ENCODE data around the gene PSMC4.
A peak's percentile ranks its signal among the peaks of the same experiment; 100 is the strongest.

PSMC4 gene

DNA sequence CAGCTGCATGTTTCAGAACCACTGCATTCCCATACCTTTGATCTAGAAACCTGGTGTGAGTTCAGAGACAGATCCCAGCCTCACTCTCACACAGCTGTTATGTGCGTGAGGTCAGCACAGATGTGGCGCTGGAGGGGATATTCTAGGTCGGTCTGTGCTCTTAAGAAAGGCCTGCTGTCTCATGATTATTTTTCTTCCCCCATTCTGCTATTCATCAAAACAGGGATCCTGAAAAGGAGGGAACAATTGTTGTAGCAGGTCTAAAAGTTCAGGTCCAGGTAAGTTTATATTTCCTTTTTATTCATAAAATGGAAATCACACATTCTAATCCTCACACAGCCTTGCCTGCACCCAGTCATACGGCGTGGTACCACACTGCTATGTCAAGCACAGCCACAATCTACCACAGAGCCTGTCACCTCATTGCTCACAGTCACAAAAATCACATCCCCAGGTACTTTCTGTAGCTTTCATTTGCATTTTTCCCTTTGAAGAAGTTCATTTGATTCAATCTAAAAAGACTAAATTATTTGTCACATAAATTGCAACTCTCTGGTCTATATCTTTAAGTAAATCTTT lies 26.8 kb downstream of the PSMC4 start:
- Histone ChIP-seq H3K27me3 (ENCODE audit: insufficient read depth, low read length, poor library complexity, severe bottlenecking) (no peaks in the 10 kb centered on the region), H3K9me3 (ENCODE audit: insufficient read depth, low read depth, low read length) (peaks cover 3% of the 10 kb centered on the region; the same call in 1 of the 2 replicates), H4K20me1 (ENCODE audit: insufficient read depth, low read length, poor library complexity, severe bottlenecking) (peaks cover 5% of the 10 kb centered on the region), H3K36me3 (ENCODE audit: insufficient read depth, low read length) (no peaks in the 10 kb centered on the region), H2AFZ (ENCODE audit: low read length) (peak overlapping the region; percentile 98), H3K9ac (ENCODE audit: low read depth, low read length, poor library complexity, severe bottlenecking) (peak overlapping the region; percentile 86), H3K4me2 (ENCODE audit: low read depth, low read length, poor library complexity, severe bottlenecking) (peak overlapping the region; percentile 92), H3K79me2 (ENCODE audit: insufficient read depth, low read length) (peaks cover 12% of the 10 kb centered on the region), H3F3A (ENCODE audit: low read depth) (no peaks in the 10 kb centered on the region), H3K4me3 (ENCODE audit: low read length, poor library complexity, severe bottlenecking) (peak overlapping the region; percentile 97), H3K4me1 (ENCODE audit: insufficient read depth, low read length, poor library complexity, severe bottlenecking) (peaks cover 12% of the 10 kb centered on the region), H3K9me2 (replicated peaks; ENCODE audit: low read depth, low read length) (no peaks in the 10 kb centered on the region)
- TF ChIP-seq EZH2phosphoT487 (IDR thresholded peaks at IDR 0.05; ENCODE audit: borderline replicate concordance), result no peak

GRCh38 chr19:39998501-39998900 lies 27.5 kb downstream of the PSMC4 start:
- H3K4me2 ChIP-seq (ENCODE audit: low read depth, low read length, poor library complexity, severe bottlenecking), result no peak overlapping the region
- no peaks in the 10 kb centered on the region for H3F3A ChIP-seq (ENCODE audit: low read depth)
- H3K4me1 ChIP-seq (ENCODE audit: insufficient read depth, low read length, poor library complexity, severe bottlenecking), result peaks cover 12% of the 10 kb centered on the region
- peaks cover 5% of the 10 kb centered on the region for H4K20me1 ChIP-seq (ENCODE audit: insufficient read depth, low read length, poor library complexity, severe bottlenecking)
- H3K79me2 ChIP-seq (ENCODE audit: insufficient read depth, low read length), result peaks cover 12% of the 10 kb centered on the region
- H2AFZ ChIP-seq (ENCODE audit: low read length), result no peak overlapping the region
- H3K9me2 ChIP-seq (replicated peaks; ENCODE audit: low read depth, low read length), result no peaks in the 10 kb centered on the region
- no peak overlapping the region for H3K4me3 ChIP-seq (ENCODE audit: low read length, poor library complexity, severe bottlenecking)
- no peak overlapping the region for H3K9ac ChIP-seq (ENCODE audit: low read depth, low read length, poor library complexity, severe bottlenecking)
- H3K9me3 ChIP-seq (ENCODE audit: insufficient read depth, low read depth, low read length), result peaks cover 3% of the 10 kb centered on the region; the same call in 1 of the 2 replicates
- no peak for TF ChIP-seq CTCF (conservative IDR thresholded peaks at IDR 0.05; ENCODE audit: low read length)
- H3K27me3 ChIP-seq (ENCODE audit: insufficient read depth, low read length, poor library complexity, severe bottlenecking), result no peaks in the 10 kb centered on the region
- H3K36me3 ChIP-seq (ENCODE audit: insufficient read depth, low read length), result no peaks in the 10 kb centered on the region

- no peaks in the 10 kb centered on the region for H3K9me3 ChIP-seq (ENCODE audit: insufficient read depth, low read depth, low read length)
- no peaks in the 10 kb centered on the region for H4K20me1 ChIP-seq (ENCODE audit: insufficient read depth, low read length, poor library complexity, severe bottlenecking)
- no peaks in the 10 kb centered on the region for H3K4me1 ChIP-seq (ENCODE audit: insufficient read depth, low read length, poor library complexity, severe bottlenecking)
- no peak overlapping the region for H3K9ac ChIP-seq (ENCODE audit: low read depth, low read length, poor library complexity, severe bottlenecking)
- no peaks in the 10 kb centered on the region for H3K79me2 ChIP-seq (ENCODE audit: insufficient read depth, low read length)
- H3F3A ChIP-seq (ENCODE audit: low read depth), result no peaks in the 10 kb centered on the region
- H3K27me3 ChIP-seq (ENCODE audit: insufficient read depth, low read length, poor library complexity, severe bottlenecking), result no peaks in the 10 kb centered on the region
- H2AFZ ChIP-seq (ENCODE audit: low read length), result no peak overlapping the region
- no peak overlapping the region for H3K4me3 ChIP-seq (ENCODE audit: low read length, poor library complexity, severe bottlenecking)
- TF ChIP-seq EZH2phosphoT487 (IDR thresholded peaks at IDR 0.05; ENCODE audit: borderline replicate concordance) (no peak), CTCF (conservative IDR thresholded peaks at IDR 0.05; ENCODE audit: low read length) (no peak)
- no peak overlapping the region for H3K4me2 ChIP-seq (ENCODE audit: low read depth, low read length, poor library complexity, severe bottlenecking)
- no peaks in the 10 kb centered on the region; the same call in 1 of the 2 replicates for H3K36me3 ChIP-seq (ENCODE audit: insufficient read depth, low read length)
- no peaks in the 10 kb centered on the region for H3K9me2 ChIP-seq (replicated peaks; ENCODE audit: low read depth, low read length)
These were observed 34.8 kb downstream of the PSMC4 start for GRCh38 chr19:40005691-40006272.

- H3K9ac ChIP-seq (ENCODE audit: low read depth, low read length, poor library complexity, severe bottlenecking), result no peak overlapping the region
- no peaks in the 10 kb centered on the region for H3K9me3 ChIP-seq (ENCODE audit: insufficient read depth, low read depth, low read length)
- H3K36me3 ChIP-seq (ENCODE audit: insufficient read depth, low read length), result no peaks in the 10 kb centered on the region; the same call in 1 of the 2 replicates
- no peak for TF ChIP-seq EZH2phosphoT487 (IDR thresholded peaks at IDR 0.05; ENCODE audit: borderline replicate concordance)
- TF ChIP-seq CTCF (conservative IDR thresholded peaks at IDR 0.05; ENCODE audit: low read length), result no peak
- H3K4me2 ChIP-seq (ENCODE audit: low read depth, low read length, poor library complexity, severe bottlenecking), result no peak overlapping the region
- no peaks in the 10 kb centered on the region for H3K79me2 ChIP-seq (ENCODE audit: insufficient read depth, low read length)
- no peaks in the 10 kb centered on the region for H3K9me2 ChIP-seq (replicated peaks; ENCODE audit: low read depth, low read length)
- H2AFZ ChIP-seq (ENCODE audit: low read length), result no peak overlapping the region
- no peaks in the 10 kb centered on the region for H3K27me3 ChIP-seq (ENCODE audit: insufficient read depth, low read length, poor library complexity, severe bottlenecking)
- no peaks in the 10 kb centered on the region for H3K4me1 ChIP-seq (ENCODE audit: insufficient read depth, low read length, poor library complexity, severe bottlenecking)
- no peak overlapping the region for H3K4me3 ChIP-seq (ENCODE audit: low read length, poor library complexity, severe bottlenecking)
- no peaks in the 10 kb centered on the region for H3F3A ChIP-seq (ENCODE audit: low read depth)
- H4K20me1 ChIP-seq (ENCODE audit: insufficient read depth, low read length, poor library complexity, severe bottlenecking), result no peaks in the 10 kb centered on the region
These were observed 35.3 kb downstream of the PSMC4 start for GRCh38 chr19:40006273-40006691.
